Testis (tissue), 2 donors: ENCODE measurements around the gene GNAI1.

ENCODE experiments used
- POLR2A ChIP-seq: fragments of 450-650 bp; IDR thresholded peaks from one replicate; pipeline ENCODE4 v1.6.1; 2017; ENCODE audit warnings: antibody characterized with exemption, mild to moderate bottlenecking, moderate library complexity
- TF ChIP-seq, protein P1 (sequence below), 3 experiments: fragments of 450-650 bp in 2 of 3; fragments of 200-600 bp in 1 of 3; sonication (generic) in 1 of 3; IDR thresholded peaks; one replicate each; pipeline ENCODE4 v1.5.1; 2016 to 2019; ENCODE audit warnings: antibody characterized with exemption in 3 of 3, mild to moderate bottlenecking in 2 of 3, moderate library complexity in 1 of 3

- TF ChIP-seq, protein P1, sequence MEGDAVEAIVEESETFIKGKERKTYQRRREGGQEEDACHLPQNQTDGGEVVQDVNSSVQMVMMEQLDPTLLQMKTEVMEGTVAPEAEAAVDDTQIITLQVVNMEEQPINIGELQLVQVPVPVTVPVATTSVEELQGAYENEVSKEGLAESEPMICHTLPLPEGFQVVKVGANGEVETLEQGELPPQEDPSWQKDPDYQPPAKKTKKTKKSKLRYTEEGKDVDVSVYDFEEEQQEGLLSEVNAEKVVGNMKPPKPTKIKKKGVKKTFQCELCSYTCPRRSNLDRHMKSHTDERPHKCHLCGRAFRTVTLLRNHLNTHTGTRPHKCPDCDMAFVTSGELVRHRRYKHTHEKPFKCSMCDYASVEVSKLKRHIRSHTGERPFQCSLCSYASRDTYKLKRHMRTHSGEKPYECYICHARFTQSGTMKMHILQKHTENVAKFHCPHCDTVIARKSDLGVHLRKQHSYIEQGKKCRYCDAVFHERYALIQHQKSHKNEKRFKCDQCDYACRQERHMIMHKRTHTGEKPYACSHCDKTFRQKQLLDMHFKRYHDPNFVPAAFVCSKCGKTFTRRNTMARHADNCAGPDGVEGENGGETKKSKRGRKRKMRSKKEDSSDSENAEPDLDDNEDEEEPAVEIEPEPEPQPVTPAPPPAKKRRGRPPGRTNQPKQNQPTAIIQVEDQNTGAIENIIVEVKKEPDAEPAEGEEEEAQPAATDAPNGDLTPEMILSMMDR (IDR thresholded peaks at IDR 0.05) = no peak
- no peak for TF ChIP-seq POLR2A
These were observed 72.9 kb downstream of the GNAI1 start for GRCh38 chr7:80207501-80207900.
